Endothelial cell of umbilical vein (primary cell): ENCODE measurements around the gene ZDHHC9. TPM values are rescaled to one million over a fixed set of nuclear protein-coding genes. Genes with fewer than 3 reads are reported as not detected.

Experiments used
- BruUV-seq: library from RNA; stranded (reverse); fragments of 400-500 nt; replicated peaks from 2 replicates; lab custom pipeline; 2021; lab: Mats Ljungman, UMichigan
- CTCF ChIA-PET: fragments of 300-600, 350-600 bp; sonication (Branson Sonifier 250); formaldehyde crosslinking; loops from one replicate; lab custom pipeline; 2021; ENCODE audit warnings: antibody characterized with exemption, inconsistent platforms; lab: Charles Lee
- POLR2A ChIA-PET: fragments of 300-600, 350-600 bp; sonication (Branson Sonifier 250); formaldehyde crosslinking; loops from one replicate; lab custom pipeline; 2021; ENCODE audit warnings: antibody characterized with exemption, inconsistent platforms; lab: Charles Lee
- DNase-seq: peaks from one replicate; pipeline ENCODE4 v3.0.0-alpha.2; 2011; ENCODE audit warnings: low read depth, low spot score
- FAIRE-seq: peaks from 2 replicates; lab custom pipeline; 2011; peaks lifted over from hg19 to GRCh38; lab: Jason Lieb, UNC
- H2AFZ ChIP-seq: 2 replicates; pipeline ENCODE4 v1.6.0; 2012; ENCODE audit warnings: low read depth, low read length, control low read depth, inconsistent platforms
- H3K27ac ChIP-seq: 2 replicates; pipeline ENCODE4 v1.5.1; 2011; ENCODE audit warnings: low read depth, mild to moderate bottlenecking, control low read depth, low read length, moderate library complexity; ENCODE audit not compliant: insufficient read depth
- H3K27me3 ChIP-seq, 2 experiments: 2 replicates each; pipeline versions ENCODE4 v1.6.0 to v1.6.1; 2011; ENCODE audit warnings: low read length in 2 of 2, mixed read lengths in 1 of 2; ENCODE audit not compliant: control insufficient read depth in 2 of 2, insufficient read depth in 2 of 2
- H3K36me3 ChIP-seq, 2 experiments: 2 replicates in 1 of 2; 3 replicates in 1 of 2; pipeline ENCODE4 v1.5.1; 2011; ENCODE audit warnings: low read length in 2 of 2, mild to moderate bottlenecking in 1 of 2, moderate library complexity in 1 of 2; ENCODE audit not compliant: control insufficient read depth in 2 of 2, insufficient read depth in 2 of 2; ENCODE audit errors: extremely low read depth in 1 of 2
- H3K4me1 ChIP-seq: 3 replicates; pipeline ENCODE4 v1.5.1; 2011; ENCODE audit warnings: mild to moderate bottlenecking, low read length; ENCODE audit not compliant: control insufficient read depth, insufficient read depth; ENCODE audit errors: extremely low read depth
- H3K4me2 ChIP-seq: 2 replicates; pipeline ENCODE4 v1.6.1; 2011; ENCODE audit warnings: low read length, control low read depth, mixed read lengths; ENCODE audit not compliant: insufficient read depth
- H3K4me3 ChIP-seq, 3 experiments: fragments of 200-600 bp in 1 of 3; sonication (generic), shearing (Covaris generic) in 1 of 3; replicated peaks in 1 of 3; 2 replicates each; pipeline ENCODE4 v1.5.1; 2011 to 2016; ENCODE audit warnings: control low read depth in 3 of 3, low read length in 3 of 3, mild to moderate bottlenecking in 2 of 3, inconsistent platforms in 1 of 3, low read depth in 1 of 3, moderate library complexity in 1 of 3; ENCODE audit not compliant: insufficient read depth in 1 of 3
- H3K79me2 ChIP-seq: 2 replicates; pipeline ENCODE4 v1.6.0; 2012; ENCODE audit warnings: low read length, inconsistent platforms; ENCODE audit not compliant: control insufficient read depth, insufficient read depth
- H3K9ac ChIP-seq: replicated peaks from 2 replicates; pipeline ENCODE3; 2011; ENCODE audit warnings: low read length, control low read depth; ENCODE audit not compliant: insufficient read depth; ENCODE audit errors: extremely low read depth
- H3K9me1 ChIP-seq: replicated peaks from 3 replicates; pipeline ENCODE4 v1.6.0; 2011; ENCODE audit warnings: mild to moderate bottlenecking, low read length; ENCODE audit not compliant: control insufficient read depth, insufficient read depth; ENCODE audit errors: extremely low read depth
- H3K9me3 ChIP-seq: replicated peaks from 2 replicates; pipeline ENCODE4 v1.5.1; 2012; ENCODE audit warnings: low read length, inconsistent platforms; ENCODE audit not compliant: control insufficient read depth, insufficient read depth
- H4K20me1 ChIP-seq: replicated peaks from 2 replicates; pipeline ENCODE3; 2011; ENCODE audit warnings: mild to moderate bottlenecking, low read length; ENCODE audit not compliant: control insufficient read depth, insufficient read depth; ENCODE audit errors: extremely low read depth
- CTCF ChIP-seq, 2 donors: IDR thresholded peaks; 1 replicate in 1 of 2; 2 replicates in 1 of 2; pipeline ENCODE4 v1.5.1; 2011; ENCODE audit warnings: low read length in 2 of 2, mild to moderate bottlenecking in 2 of 2, moderate library complexity in 2 of 2, control low read depth in 1 of 2, inconsistent platforms in 1 of 2, low read depth in 1 of 2; ENCODE audit not compliant: insufficient read depth in 1 of 2; ENCODE audit errors: extremely low read depth in 1 of 2
- EZH2 ChIP-seq: IDR thresholded peaks from 2 replicates; pipeline ENCODE4 v1.6.1; 2012; ENCODE audit warnings: borderline replicate concordance, low read depth, mild to moderate bottlenecking, moderate library complexity, low read length, inconsistent platforms; ENCODE audit not compliant: severe bottlenecking
- FOS ChIP-seq: IDR thresholded peaks from 2 replicates; pipeline ENCODE4 v1.6.1; 2011; ENCODE audit warnings: mild to moderate bottlenecking, low read length, moderate library complexity, borderline replicate concordance; ENCODE audit not compliant: insufficient read depth
- GATA2 ChIP-seq: IDR thresholded peaks from 2 replicates; pipeline ENCODE4 v1.7.0; 2011; ENCODE audit warnings: low read depth, mild to moderate bottlenecking, moderate library complexity, mixed read lengths, low read length; ENCODE audit not compliant: insufficient read length, insufficient read depth
- JUN ChIP-seq: IDR thresholded peaks from 2 replicates; pipeline ENCODE4 v1.6.1; 2011; ENCODE audit warnings: borderline replicate concordance, low read depth; ENCODE audit not compliant: insufficient read length, insufficient read depth
- MAX ChIP-seq: IDR thresholded peaks from 2 replicates; pipeline ENCODE4 v1.6.1; 2011; ENCODE audit not compliant: insufficient read depth, insufficient read length
- MYC ChIP-seq: IDR thresholded peaks from one replicate; pipeline ENCODE4 v1.6.1; 2011; ENCODE audit warnings: mild to moderate bottlenecking, low read depth, low read length
- POLR2A ChIP-seq: IDR thresholded peaks from 2 replicates; pipeline ENCODE4 v1.6.1; 2012; ENCODE audit warnings: low read depth, mild to moderate bottlenecking, control low read depth, low read length
- POLR2AphosphoS5 ChIP-seq: IDR thresholded peaks from 2 replicates; pipeline ENCODE4 v1.6.1; 2012; ENCODE audit warnings: low read depth, mild to moderate bottlenecking, control low read depth, low read length, moderate library complexity; ENCODE audit not compliant: insufficient read depth
- dilution Hi-C: fragments of 300-500 bp; cut with MboI; formaldehyde crosslinking; loops from one replicate; pipeline ENCODE4 v1.15.0; 2019; ENCODE audit warnings: low sequenced_read_pairs; ENCODE audit not compliant: extremely low pct_ligation_motif_present
- intact Hi-C: fragments of 100-400 bp; cut with micrococcal nuclease; formaldehyde crosslinking; loops from one replicate; pipeline ENCODE4 v1.10.0; 2022
- polyA plus RNA-seq, 4 experiments: library from polyadenylated mRNA; depleted of rRNA in 3 of 4; stranded (reverse) in 3 of 4; unstranded in 1 of 4; fragments of >200 nt; gene quantifications; 2 replicates each; pipeline versions ENCODE4 v1.2.1 to v1.2.3, GENCODE V29; 2011 to 2012; ENCODE audit warnings: missing spikeins in 1 of 4
- total RNA-seq: library from RNA; stranded (reverse); gene quantifications from 2 replicates; pipeline ENCODE4 v1.2.3, GENCODE V29; 2021

The ZDHHC9 gene
- total and polyA plus RNA-seq, 2 donors (not counting 3 experiments of a cell fraction or from before 2014, with no cell fraction given) = 27.4 to 33.6 TPM

- no peak overlapping the region for H2AFZ ChIP-seq
- H3K9me3 ChIP-seq = no peaks in the 10 kb centered on the region
- H3K4me2 ChIP-seq = no peak overlapping the region
- H3K36me3 ChIP-seq = no peaks in the 10 kb centered on the region
- TF ChIP-seq FOS (no peak), JUN (no peak), CTCF (IDR thresholded peaks at IDR 0.05; ENCODE audit: extremely low read depth in 1 of 2, insufficient read depth in 1 of 2, low read depth in 1 of 2, low read length in 2 of 2) (no peak), MAX (no peak), POLR2A (no peak), GATA2 (no peak), MYC (no peak), EZH2 (no peak), POLR2AphosphoS5 (no peak)
- no peaks in the 10 kb centered on the region for H4K20me1 ChIP-seq
- H3K4me1 ChIP-seq = no peaks in the 10 kb centered on the region
- intact Hi-C loops (no loop called here), dilution Hi-C loops (no loop called here)
- H3K27ac ChIP-seq = no peak overlapping the region
- H3K9me1 ChIP-seq = no peaks in the 10 kb centered on the region
- H3K27me3 ChIP-seq = no peaks in the 10 kb centered on the region
- FAIRE-seq (no peak), DNase-seq (no peak)
- no TSS peak for BruUV-seq
- H3K4me3 ChIP-seq = no peak overlapping the region
- H3K79me2 ChIP-seq = no peaks in the 10 kb centered on the region
- CTCF ChIA-PET = interaction anchor here (0.7 kb wide), 1 partner anchor 159 kb away, joined by 3 read pairs; no protein-coding TSS in a partner anchor
- POLR2A ChIA-PET = no interaction called here
- H3K9ac ChIP-seq = no peak overlapping the region
Observed at GRCh38 chrX:129760155-129760554, 83.5 kb downstream of the ZDHHC9 start.
